ENCODE results near the gene GARIN5B.

GRCh38 chr19:55406826-55407549, 43.9 kb upstream of the GARIN5B start:
- TF ChIP-seq CTCF (IDR thresholded peaks at IDR 0.05) (no peak), POLR2A (IDR thresholded peaks at IDR 0.05) (no peak)

Measured in adrenal gland (tissue), 5 donors.